GM19328 (cell line): ENCODE measurements around the gene ZNF385B.

ENCODE experiments used
- ATAC-seq: cut with Tn5 transposase; IDR thresholded peaks from one replicate; pipeline ENCODE4 v1.9.1; 2021; ENCODE audit warnings: mild to moderate bottlenecking, moderate library complexity; ENCODE audit not compliant: unreplicated experiment

Gene ZNF385B

GRCh38 chr2:179594268-179595112 lies 266.9 kb downstream of the ZNF385B start:
- ATAC-seq = no peak

- no peak for ATAC-seq
These were observed 268.1 kb downstream of the ZNF385B start for GRCh38 chr2:179593323-179593722.

GRCh38 chr2:179592167-179592936 lies 269.1 kb downstream of the ZNF385B start:
- no peak for ATAC-seq

GRCh38 chr2:179591690-179592089 lies 269.7 kb downstream of the ZNF385B start:
- no peak for ATAC-seq

GRCh38 chr2:179588486-179589145 lies 272.8 kb downstream of the ZNF385B start:
- no peak for ATAC-seq

- ATAC-seq = no peak
These were observed 276.7 kb downstream of the ZNF385B start for GRCh38 chr2:179584760-179585159.

GRCh38 chr2:179581605-179582004 lies 279.8 kb downstream of the ZNF385B start:
- ATAC-seq = no peak

- no peak for ATAC-seq
These were observed 280.9 kb downstream of the ZNF385B start for GRCh38 chr2:179580378-179581146.

GRCh38 chr2:179579800-179580199 lies 281.6 kb downstream of the ZNF385B start:
- ATAC-seq = no peak

- ATAC-seq = no peak
These were observed 283.1 kb downstream of the ZNF385B start for GRCh38 chr2:179578171-179578916.

GRCh38 chr2:179574061-179574519 lies 287.3 kb downstream of the ZNF385B start:
- ATAC-seq = no peak

GRCh38 chr2:179572544-179572943 lies 288.9 kb downstream of the ZNF385B start:
- ATAC-seq = no peak

- ATAC-seq = no peak
These were observed 289.7 kb downstream of the ZNF385B start for GRCh38 chr2:179571721-179572120.

- ATAC-seq = no peak
These were observed 290.2 kb downstream of the ZNF385B start for GRCh38 chr2:179571252-179571651.

- no peak for ATAC-seq
These were observed 291.6 kb downstream of the ZNF385B start for GRCh38 chr2:179569831-179570233.

GRCh38 chr2:179565807-179566206 lies 295.6 kb downstream of the ZNF385B start:
- no peak for ATAC-seq

- ATAC-seq = no peak
These were observed 299.0 kb downstream of the ZNF385B start for GRCh38 chr2:179562330-179562885.

- no peak for ATAC-seq
These were observed 299.7 kb downstream of the ZNF385B start for GRCh38 chr2:179561702-179562101.

GRCh38 chr2:179560257-179560735 lies 301.1 kb downstream of the ZNF385B start:
- no peak for ATAC-seq
